Activated naive CD8-positive, alpha-beta T cell treated with anti-CD3 and anti-CD28 coated beads for 36 hours (primary cell): ENCODE measurements around the gene ASB3. TPM values are rescaled to one million over a fixed set of nuclear protein-coding genes. Genes with fewer than 3 reads are reported as not detected.
"Not testable (repeated sequence)": the region's sequence is repeated elsewhere in the genome, so short reads cannot be mapped to it uniquely, and the experiment has no call there.

Source experiments
- DNase-seq: peaks from one replicate; pipeline ENCODE4 v3.0.0; 2021
- H3K27ac Mint-ChIP-seq: one replicate; pipeline ENCODE4 v1.8.0; 2022; ENCODE audit warnings: mild to moderate bottlenecking, moderate library complexity, mixed read lengths
- H3K27me3 Mint-ChIP-seq: one replicate; pipeline ENCODE4 v1.8.0; 2022; ENCODE audit warnings: mild to moderate bottlenecking, mixed read lengths
- H3K36me3 Mint-ChIP-seq: one replicate; pipeline ENCODE4 v1.8.0; 2021; ENCODE audit warnings: mild to moderate bottlenecking, mixed read lengths
- H3K4me1 Mint-ChIP-seq: one replicate; pipeline ENCODE4 v1.8.0; 2021; ENCODE audit warnings: mixed read lengths
- H3K4me3 Mint-ChIP-seq: one replicate; pipeline ENCODE4 v1.8.0; 2022; ENCODE audit warnings: mild to moderate bottlenecking, moderate library complexity, mixed read lengths
- H3K9me3 Mint-ChIP-seq: one replicate; pipeline ENCODE4 v1.8.0; 2022; ENCODE audit warnings: mixed read lengths
- total RNA-seq, 2 experiments: library from RNA; stranded (reverse); gene quantifications; one replicate each; pipeline ENCODE4 v1.2.3, GENCODE V29; 2021

ASB3 gene
- total RNA-seq, 2 experiments from 2014 or later = 18.6 to 19.6 TPM

DNA sequence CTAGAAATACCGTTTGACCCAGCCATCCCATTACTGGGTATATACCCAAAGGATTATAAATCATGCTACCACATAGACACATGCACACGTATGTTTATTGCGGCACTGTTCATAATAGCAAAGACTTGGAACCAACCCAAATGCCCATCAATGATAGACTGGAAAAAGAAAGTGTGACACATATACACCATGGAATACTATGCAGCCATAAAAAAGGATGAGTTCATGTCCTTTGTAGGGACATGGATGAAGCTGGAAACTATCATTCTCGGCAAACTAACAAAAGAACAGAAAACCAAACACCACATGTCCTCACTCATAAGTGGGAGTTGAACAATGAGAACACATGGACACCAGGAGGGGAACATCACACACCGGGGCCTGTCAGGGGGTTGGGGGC lies 119.6 kb downstream of the ASB3 start:
- H3K4me3 Mint-ChIP-seq, H3K27ac Mint-ChIP-seq, H3K27me3 Mint-ChIP-seq, H3K4me1 Mint-ChIP-seq, DNase-seq: not testable (repeated sequence)
- Mint-ChIP-seq H3K9me3 (peaks cover 25% of the 10 kb centered on the region), H3K36me3 (peaks cover 66% of the 10 kb centered on the region)

DNA sequence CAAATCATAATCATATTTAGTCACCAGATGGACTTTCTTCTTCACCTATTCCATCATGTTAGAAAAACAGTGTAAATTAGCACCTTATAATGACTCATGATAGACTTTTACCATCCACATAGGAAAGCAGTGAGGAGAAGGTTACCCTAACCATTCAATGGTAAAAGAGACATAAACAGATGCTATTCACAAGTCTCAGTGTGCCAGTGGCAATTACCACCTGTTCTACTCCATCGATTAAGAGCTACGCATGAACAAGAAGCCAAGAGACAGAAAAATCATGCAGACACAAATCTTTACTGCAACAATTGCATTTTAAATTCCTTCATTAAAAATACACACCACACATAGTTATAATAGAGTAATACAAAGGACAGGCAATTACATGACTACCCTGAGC lies 125.9 kb downstream of the ASB3 start:
- Mint-ChIP-seq H3K4me1 (no peaks in the 10 kb centered on the region), H3K27ac (no peak overlapping the region), H3K4me3 (no peak overlapping the region), H3K36me3 (peaks cover 34% of the 10 kb centered on the region), H3K27me3 (no peaks in the 10 kb centered on the region), H3K9me3 (peaks cover 21% of the 10 kb centered on the region)
- DNase-seq = no peak

DNA sequence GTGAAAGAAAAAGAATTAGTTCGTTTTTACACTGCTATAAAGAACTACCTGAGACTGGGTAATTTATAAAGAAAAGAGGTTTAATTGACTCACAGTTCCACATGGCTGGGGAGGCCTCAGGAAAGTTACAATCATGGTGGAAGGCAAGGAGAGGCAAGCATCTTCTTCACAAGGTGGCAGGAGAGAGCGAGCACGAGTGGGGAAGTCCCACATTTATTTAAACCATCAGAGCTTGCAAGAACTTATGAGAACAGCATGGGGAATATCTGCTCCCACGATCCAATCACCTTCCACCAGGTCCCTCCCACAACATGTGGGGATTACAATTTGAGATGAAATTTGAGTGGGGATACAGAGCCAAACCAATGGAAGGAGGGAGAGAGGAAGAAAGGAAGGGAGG lies 128.3 kb downstream of the ASB3 start:
- H3K9me3 Mint-ChIP-seq, H3K4me1 Mint-ChIP-seq: not testable (repeated sequence)
- H3K27ac Mint-ChIP-seq = peak overlapping the region; percentile 43

DNA sequence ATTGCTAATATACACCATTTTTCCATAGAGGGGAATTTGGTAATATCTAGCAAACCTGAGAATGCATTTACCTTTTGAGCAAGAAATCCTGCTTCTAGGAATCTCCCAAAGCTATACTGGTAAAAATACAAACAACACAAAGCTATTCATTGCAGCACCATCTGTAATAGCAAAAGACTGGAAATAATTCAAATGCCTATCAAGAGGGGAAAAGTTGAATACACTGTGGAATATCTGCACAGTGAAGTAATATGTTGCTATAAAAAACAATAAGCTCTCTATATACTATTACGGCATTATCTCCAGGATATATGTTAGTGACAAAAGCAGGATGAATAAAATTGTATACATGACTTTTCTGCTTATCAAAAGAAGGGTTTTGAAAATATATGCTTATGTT lies 131.5 kb downstream of the ASB3 start:
- no peaks in the 10 kb centered on the region for H3K9me3 Mint-ChIP-seq
- no peak overlapping the region for H3K27ac Mint-ChIP-seq

More for the DNA sequence above, 128.3 kb downstream of the ASB3 start:
- H3K4me3 Mint-ChIP-seq, H3K27me3 Mint-ChIP-seq, DNase-seq: not testable (repeated sequence)
- peaks cover 16% of the 10 kb centered on the region for H3K36me3 Mint-ChIP-seq

DNA sequence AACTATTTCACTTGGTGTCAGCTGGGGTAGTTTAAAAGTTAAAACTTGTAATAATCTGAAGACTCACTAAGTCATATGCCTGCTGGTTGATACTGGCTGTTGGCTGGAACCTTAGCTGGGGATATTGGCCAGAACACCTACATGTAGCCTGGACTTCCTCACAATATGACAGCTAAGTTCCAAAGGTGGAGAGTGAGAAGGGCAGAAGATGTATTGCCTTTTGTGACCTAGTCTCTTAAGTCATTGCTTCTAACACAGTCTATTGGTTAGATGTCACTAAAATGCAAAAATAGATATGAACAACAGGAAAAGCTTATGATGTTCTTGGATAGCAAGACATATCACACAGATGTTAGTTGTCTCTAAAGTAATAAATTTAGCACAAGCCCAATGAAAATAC lies 132.4 kb downstream of the ASB3 start:
- Mint-ChIP-seq H3K27ac (no peak overlapping the region), H3K9me3 (no peaks in the 10 kb centered on the region), H3K4me3 (no peak overlapping the region), H3K36me3 (no peaks in the 10 kb centered on the region), H3K27me3 (no peaks in the 10 kb centered on the region), H3K4me1 (no peaks in the 10 kb centered on the region)
- DNase-seq = no peak

More for the DNA sequence above, 131.5 kb downstream of the ASB3 start:
- H3K27me3 Mint-ChIP-seq = no peaks in the 10 kb centered on the region
- H3K4me3 Mint-ChIP-seq = no peak overlapping the region
- H3K36me3 Mint-ChIP-seq = peaks cover 3% of the 10 kb centered on the region
- H3K4me1 Mint-ChIP-seq = no peaks in the 10 kb centered on the region
- no peak for DNase-seq

DNA sequence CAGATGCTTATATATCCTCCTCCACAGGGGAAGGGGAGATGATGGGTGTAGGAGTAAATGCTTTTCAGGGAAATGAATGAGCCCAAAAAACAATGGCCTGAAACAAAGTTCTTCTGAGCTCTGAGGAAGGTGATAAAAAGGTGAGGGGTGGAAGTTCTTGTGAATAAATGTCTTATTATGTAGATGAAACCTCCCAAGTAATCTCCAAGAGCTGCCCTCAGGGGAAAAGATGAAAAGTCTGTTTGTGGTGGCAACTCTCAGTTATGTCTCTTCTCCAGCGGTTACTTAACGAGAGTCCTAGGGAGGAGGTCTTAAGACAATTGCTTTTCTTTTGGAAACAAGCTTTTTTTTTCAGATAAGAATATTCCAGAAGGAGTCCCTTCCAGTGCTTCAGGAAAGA lies 134.6 kb downstream of the ASB3 start:
- no peak for DNase-seq
- Mint-ChIP-seq H3K27me3 (no peaks in the 10 kb centered on the region), H3K36me3 (no peaks in the 10 kb centered on the region), H3K27ac (no peak overlapping the region), H3K9me3 (no peaks in the 10 kb centered on the region), H3K4me1 (no peaks in the 10 kb centered on the region), H3K4me3 (no peak overlapping the region)

DNA sequence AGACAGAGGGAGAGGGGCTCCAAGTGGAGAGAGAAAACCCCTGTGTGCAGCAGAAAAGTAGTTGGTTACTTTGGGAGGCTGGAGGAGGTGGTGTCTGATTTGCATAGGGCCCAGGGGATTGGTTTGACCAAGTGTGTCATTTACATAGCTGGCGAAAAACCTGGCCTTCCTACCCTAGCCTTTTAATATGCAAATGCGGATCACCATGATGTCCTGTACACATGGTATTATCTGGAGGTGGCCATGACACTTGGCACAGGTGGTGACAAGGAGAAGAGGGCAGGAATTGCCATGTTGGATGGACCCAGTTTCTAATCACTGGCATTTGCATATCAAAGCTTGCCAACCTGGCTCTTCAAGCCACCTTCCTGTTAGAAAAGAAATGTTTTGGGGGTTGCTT lies 140.0 kb downstream of the ASB3 start:
- H3K4me1 Mint-ChIP-seq = no peaks in the 10 kb centered on the region
- no peaks in the 10 kb centered on the region for H3K27me3 Mint-ChIP-seq
- H3K36me3 Mint-ChIP-seq = no peaks in the 10 kb centered on the region
- no peaks in the 10 kb centered on the region for H3K9me3 Mint-ChIP-seq
- no peak for DNase-seq
- H3K27ac Mint-ChIP-seq = no peak overlapping the region
- H3K4me3 Mint-ChIP-seq = no peak overlapping the region

DNA sequence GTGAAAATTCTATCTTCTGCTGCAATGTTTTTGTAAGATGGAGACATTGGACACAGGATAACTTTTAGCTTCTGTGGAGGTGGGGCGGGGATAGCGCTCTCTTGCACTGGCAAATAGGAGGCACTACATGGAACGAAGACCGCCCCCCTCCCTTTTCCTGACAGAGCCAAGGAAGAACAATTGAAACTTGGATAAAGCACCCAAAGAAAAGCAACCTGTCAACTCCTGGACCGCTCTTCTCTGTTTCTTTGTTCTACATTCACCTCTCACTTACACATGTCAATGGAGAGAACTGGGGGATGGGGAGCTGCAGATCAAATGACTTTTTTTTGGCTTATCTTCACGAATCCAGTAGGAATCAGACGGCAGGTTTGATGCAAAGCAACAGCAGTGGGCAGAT lies 145.5 kb downstream of the ASB3 start:
- Mint-ChIP-seq H3K27ac (no peak overlapping the region), H3K36me3 (no peaks in the 10 kb centered on the region), H3K4me1 (no peaks in the 10 kb centered on the region), H3K4me3 (no peak overlapping the region), H3K9me3 (no peaks in the 10 kb centered on the region), H3K27me3 (no peaks in the 10 kb centered on the region)
- DNase-seq = no peak

DNA sequence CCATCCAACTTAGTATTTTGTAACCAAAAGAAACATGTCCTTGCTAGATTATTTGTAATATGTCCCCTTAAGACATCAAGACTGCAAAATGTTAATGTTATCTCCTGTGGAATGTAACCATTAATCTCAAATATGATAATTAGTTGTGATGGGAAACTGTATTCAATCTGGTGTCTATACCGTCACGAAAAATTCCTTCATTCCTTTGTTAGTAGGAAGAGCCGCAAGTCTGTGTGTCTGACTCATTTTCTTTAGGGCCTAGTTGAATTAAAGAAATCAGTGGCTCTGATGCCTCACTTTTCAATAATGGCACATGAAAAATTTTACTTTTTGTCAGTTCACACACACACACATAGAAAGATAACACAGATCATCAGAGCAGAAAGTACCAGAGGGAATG lies 146.3 kb downstream of the ASB3 start:
- Mint-ChIP-seq H3K27me3 (no peaks in the 10 kb centered on the region), H3K4me1 (no peaks in the 10 kb centered on the region), H3K36me3 (no peaks in the 10 kb centered on the region), H3K27ac (no peak overlapping the region), H3K9me3 (no peaks in the 10 kb centered on the region), H3K4me3 (no peak overlapping the region)
- no peak for DNase-seq

DNA sequence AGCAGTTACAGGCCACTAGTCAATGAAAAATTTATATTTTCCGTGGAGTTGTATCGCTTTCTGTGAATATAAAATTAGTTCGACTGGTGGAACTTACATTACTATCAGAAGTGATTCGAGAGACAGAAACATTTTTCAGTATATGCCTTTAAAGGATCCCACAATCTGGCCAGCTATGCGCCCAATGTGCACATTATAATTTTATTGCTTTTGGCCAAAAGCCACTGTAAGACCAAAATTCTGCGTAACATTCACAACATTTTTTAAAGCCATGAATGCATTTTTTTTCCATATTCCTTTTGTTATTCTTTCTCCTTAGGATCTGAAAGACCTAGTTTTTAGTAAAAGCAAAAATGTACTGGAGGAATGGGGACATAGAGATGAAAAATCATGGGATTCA lies 150.2 kb downstream of the ASB3 start:
- H3K27ac Mint-ChIP-seq = no peak overlapping the region

DNA sequence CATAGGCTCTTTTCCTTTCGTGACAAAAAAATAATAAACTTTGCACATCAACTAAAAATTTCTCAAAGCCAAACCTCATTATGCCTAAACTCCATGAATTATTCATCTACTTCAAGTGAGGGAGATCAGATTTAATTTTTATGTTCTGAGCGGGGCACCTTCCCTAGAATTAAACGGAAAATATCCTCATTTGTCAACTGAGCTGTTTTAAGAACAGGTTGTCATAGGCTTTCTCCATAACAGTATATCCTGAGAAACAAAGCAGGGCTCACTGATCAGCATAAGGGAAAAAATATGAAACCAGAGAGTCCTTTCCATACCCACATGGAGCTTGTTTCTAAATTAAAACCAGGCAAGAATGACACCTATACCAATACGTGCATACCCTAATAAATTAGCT lies 150.6 kb downstream of the ASB3 start:
- Mint-ChIP-seq H3K27me3 (no peaks in the 10 kb centered on the region), H3K27ac (no peak overlapping the region), H3K4me3 (no peak overlapping the region), H3K36me3 (no peaks in the 10 kb centered on the region), H3K4me1 (peaks cover 9% of the 10 kb centered on the region), H3K9me3 (no peaks in the 10 kb centered on the region)
- no peak for DNase-seq

More for the DNA sequence above, 150.2 kb downstream of the ASB3 start:
- Mint-ChIP-seq H3K9me3 (no peaks in the 10 kb centered on the region), H3K4me3 (no peak overlapping the region), H3K27me3 (no peaks in the 10 kb centered on the region), H3K36me3 (no peaks in the 10 kb centered on the region), H3K4me1 (peaks cover 6% of the 10 kb centered on the region)
- no peak for DNase-seq

DNA sequence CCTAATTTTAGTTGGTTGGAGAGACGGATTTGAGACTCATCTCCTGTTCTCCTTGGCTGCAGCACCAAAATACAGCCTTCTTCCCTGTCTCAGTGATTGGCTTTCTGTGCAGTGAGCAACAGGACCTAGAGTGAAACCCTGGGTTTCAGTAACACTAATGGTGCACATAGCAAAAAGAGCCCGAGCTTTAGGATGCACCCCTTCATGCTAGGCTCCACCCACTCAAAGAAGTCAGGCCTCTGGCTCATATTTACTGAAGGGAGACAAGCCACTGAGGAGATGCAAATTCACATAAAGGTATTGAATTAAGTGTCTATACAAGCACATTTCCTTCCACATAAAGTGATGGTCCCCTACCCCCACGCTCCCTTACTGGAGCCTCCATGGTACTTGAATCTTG lies 151.1 kb downstream of the ASB3 start:
- DNase-seq = no peak
- Mint-ChIP-seq H3K36me3 (no peaks in the 10 kb centered on the region), H3K27ac (no peak overlapping the region), H3K4me1 (peaks cover 9% of the 10 kb centered on the region), H3K4me3 (no peak overlapping the region), H3K27me3 (no peaks in the 10 kb centered on the region), H3K9me3 (no peaks in the 10 kb centered on the region)

DNA sequence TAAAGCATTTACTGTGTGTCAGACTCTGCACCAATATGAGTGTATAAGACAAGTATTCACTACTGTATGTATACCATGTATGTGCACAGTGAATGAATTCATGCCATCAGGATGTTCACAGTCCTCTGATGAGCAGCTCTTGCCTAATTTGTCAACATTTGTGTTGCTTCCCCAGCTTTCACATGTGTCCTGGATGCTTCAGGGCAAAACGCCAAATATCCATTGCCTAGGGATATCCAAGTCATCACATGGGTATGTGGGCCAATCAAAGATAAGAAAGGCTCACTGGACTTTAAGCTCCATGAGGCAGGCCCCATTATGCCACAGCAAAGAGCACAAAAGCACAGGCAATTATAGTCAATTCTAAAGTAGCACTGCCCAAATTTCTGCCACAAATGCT lies 153.3 kb downstream of the ASB3 start:
- H3K36me3 Mint-ChIP-seq = no peaks in the 10 kb centered on the region
- no peak overlapping the region for H3K27ac Mint-ChIP-seq
- no peaks in the 10 kb centered on the region for H3K9me3 Mint-ChIP-seq
- no peaks in the 10 kb centered on the region for H3K27me3 Mint-ChIP-seq
- H3K4me1 Mint-ChIP-seq = peaks cover 9% of the 10 kb centered on the region
- H3K4me3 Mint-ChIP-seq = no peak overlapping the region
- DNase-seq = no peak

DNA sequence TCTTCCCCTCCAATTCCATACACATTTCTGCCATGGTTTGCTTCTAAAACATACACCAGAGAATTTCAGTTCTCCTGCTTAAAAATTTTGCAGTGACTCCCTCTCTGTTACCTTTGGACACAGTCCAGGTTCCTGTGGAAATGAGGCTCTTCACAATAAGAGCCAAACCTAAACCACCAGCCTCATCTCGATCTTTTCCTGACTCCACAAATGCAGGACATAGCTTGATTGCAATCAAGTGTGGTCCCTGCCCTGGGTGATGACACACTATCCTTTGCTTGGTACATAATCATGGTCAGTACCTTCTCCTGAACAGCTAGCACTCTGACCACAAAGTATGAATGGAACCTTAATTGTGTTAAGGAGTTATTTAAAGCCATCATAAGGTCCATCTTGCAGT lies 154.0 kb downstream of the ASB3 start:
- DNase-seq = no peak
- peaks cover 9% of the 10 kb centered on the region for H3K4me1 Mint-ChIP-seq

DNA sequence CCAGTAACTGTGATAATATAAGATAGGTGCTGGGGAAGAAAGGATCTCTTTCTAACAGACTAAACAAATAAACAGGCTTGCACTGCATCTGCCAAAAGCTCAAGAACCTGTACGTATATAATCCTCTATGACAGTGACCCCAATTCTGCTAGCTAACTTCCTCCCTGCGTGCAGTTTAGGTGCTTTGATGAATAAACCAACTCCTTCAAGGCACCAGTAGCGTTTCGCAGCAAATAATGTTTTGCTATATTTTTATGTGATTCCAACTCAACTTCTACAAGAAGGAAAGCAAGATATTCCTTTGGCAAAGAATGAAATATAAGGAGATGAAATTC lies 154.7 kb downstream of the ASB3 start:
- H3K36me3 Mint-ChIP-seq = no peaks in the 10 kb centered on the region
- no peaks in the 10 kb centered on the region for H3K27me3 Mint-ChIP-seq
- no peak for DNase-seq
- no peak overlapping the region for H3K4me3 Mint-ChIP-seq
- H3K9me3 Mint-ChIP-seq = no peaks in the 10 kb centered on the region
- H3K27ac Mint-ChIP-seq = no peak overlapping the region
- H3K4me1 Mint-ChIP-seq = peaks cover 9% of the 10 kb centered on the region

More for the DNA sequence above, 154.0 kb downstream of the ASB3 start:
- H3K27ac Mint-ChIP-seq = no peak overlapping the region
- no peaks in the 10 kb centered on the region for H3K27me3 Mint-ChIP-seq
- no peak overlapping the region for H3K4me3 Mint-ChIP-seq
- no peaks in the 10 kb centered on the region for H3K36me3 Mint-ChIP-seq
- no peaks in the 10 kb centered on the region for H3K9me3 Mint-ChIP-seq

DNA sequence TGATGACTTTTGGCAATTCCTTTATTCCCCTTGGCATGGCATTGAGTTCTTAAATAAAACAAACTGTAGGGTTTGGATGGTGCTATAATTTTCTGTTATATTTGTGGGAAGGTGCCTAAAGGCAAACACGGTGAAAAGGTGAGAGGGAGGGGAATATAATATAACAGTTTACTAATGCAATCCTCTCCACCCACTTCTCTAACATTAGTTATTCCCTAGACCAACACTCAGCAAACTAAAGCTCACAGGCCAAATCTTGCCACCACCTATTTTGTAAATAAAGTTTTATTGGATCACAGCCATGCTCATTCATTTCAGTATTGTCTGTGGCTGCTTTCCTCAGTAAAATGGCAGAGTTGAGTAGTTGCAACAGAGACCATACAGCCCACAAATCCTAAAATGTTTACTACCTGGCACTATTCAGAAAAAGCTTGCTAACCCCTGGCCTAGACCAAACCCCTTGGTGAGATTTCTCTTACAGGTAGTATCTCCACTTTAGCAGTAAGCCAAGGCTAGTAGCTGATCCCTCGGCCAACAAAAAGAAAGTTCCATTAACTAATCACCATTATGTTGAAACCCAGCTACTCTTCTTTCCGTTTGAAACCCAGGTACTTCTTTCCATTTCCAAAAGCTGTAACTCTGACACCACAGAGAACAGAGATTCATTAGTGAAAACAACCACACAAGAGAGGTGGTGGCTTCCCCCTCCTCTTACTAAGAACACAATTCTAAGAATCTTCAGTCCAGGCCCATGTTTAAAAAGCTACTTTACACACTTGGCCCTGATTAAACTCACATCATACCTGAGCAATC lies 155.2 kb downstream of the ASB3 start:
- Mint-ChIP-seq H3K27me3 (no peaks in the 10 kb centered on the region), H3K27ac (peak overlapping the region; percentile 32), H3K9me3 (no peaks in the 10 kb centered on the region), H3K4me1 (peaks cover 9% of the 10 kb centered on the region), H3K36me3 (no peaks in the 10 kb centered on the region), H3K4me3 (no peak overlapping the region)
- DNase-seq = no peak
